HUES48 (cell line): ENCODE results near the gene APBA3.

Experiments used
- H3K27ac ChIP-seq: one replicate; pipeline ENCODE4 v1.7.0; 2013; ENCODE audit warnings: low read depth, low read length, inconsistent platforms
- H3K27me3 ChIP-seq: 2 replicates; pipeline ENCODE4 v1.6.1; 2013; ENCODE audit warnings: mild to moderate bottlenecking, low read length; ENCODE audit not compliant: control insufficient read depth, insufficient read depth
- H3K36me3 ChIP-seq: 2 replicates; pipeline ENCODE4 v1.6.1; 2013; ENCODE audit warnings: low read length; ENCODE audit not compliant: control insufficient read depth, insufficient read depth
- H3K4me1 ChIP-seq: 2 replicates; pipeline ENCODE4 v1.6.1; 2013; ENCODE audit warnings: mild to moderate bottlenecking, low read length; ENCODE audit not compliant: control insufficient read depth, insufficient read depth
- H3K4me3 ChIP-seq: 2 replicates; pipeline ENCODE4 v1.5.1; 2013; ENCODE audit warnings: mild to moderate bottlenecking, low read depth, low read length
- H3K9ac ChIP-seq: 2 replicates; pipeline ENCODE4 v1.6.1; 2013; ENCODE audit warnings: mild to moderate bottlenecking, low read depth, low read length, moderate library complexity
- H3K9me3 ChIP-seq: 2 replicates; pipeline ENCODE4 v1.6.1; 2013; ENCODE audit warnings: low read length; ENCODE audit not compliant: control insufficient read depth, insufficient read depth

The APBA3 gene

DNA sequence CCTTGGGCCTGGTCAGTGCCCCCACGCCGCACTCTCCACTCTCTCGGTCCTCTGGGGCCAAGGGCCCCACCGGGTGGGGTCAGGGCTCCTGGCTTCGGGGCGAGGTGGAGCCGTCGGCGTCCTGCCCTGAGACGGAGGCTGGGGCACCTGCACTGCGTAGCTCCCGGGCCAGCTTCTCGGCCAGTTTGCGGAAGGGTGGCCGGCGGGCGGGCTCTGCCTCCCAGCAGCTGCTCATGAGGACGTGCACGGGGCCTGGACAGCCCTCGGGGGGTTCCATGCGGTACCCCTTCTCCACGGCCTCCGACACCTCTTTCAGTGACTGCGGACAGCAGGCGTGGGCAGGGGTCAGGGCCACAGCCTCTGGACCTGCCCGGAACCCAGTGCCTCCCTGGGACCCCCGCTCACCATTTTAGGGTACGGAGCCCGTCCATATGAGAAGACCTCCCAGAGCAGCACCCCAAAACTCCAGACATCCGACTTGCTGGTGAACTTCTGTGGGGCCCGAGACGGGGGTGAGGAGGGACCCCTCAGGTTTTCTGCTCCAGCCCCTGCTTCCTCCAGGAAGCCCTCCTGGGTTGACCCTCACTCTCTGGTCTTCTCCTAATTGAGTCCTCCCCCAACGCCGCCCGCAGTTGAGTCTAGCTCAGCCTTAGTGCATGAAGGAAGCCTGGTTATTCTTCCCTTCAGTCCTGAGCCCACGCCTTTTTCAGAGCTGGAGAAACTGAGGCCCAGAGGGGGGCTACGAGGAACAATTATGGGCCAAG lies 16.8 kb upstream of the APBA3 start:
- H3K27ac ChIP-seq, result no peak overlapping the region
- H3K27me3 ChIP-seq, result no peaks in the 10 kb centered on the region
- H3K4me1 ChIP-seq, result no peaks in the 10 kb centered on the region
- no peak overlapping the region for H3K9ac ChIP-seq
- peaks cover 17% of the 10 kb centered on the region for H3K9me3 ChIP-seq
- H3K4me3 ChIP-seq, result no peak overlapping the region
- no peaks in the 10 kb centered on the region for H3K36me3 ChIP-seq

- no peaks in the 10 kb centered on the region for H3K4me1 ChIP-seq
- no peak overlapping the region for H3K27ac ChIP-seq
- no peak overlapping the region for H3K4me3 ChIP-seq
Measured at GRCh38 chr19:3776479-3777040, 15.1 kb upstream of the APBA3 start.

DNA sequence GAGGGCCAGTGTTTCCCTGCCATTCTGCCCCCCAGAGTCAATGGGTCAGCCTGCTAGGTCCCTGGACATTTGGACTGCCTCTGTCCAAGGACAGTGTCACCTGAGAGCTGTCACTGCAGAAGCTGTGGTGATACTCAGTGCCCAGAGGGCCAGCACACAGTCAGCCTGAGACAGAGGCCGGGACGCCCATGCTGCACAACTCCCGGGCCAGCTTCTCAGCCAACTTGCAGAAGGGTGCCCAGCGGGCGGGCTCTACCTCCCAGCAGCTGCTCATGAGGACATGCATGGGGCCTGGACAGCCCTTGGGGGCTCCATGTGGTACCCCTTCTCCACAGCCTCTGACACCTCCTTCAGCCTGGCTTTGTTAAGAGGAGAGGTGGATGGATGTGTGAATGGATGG lies 14.3 kb upstream of the APBA3 start:
- Histone ChIP-seq H3K4me1 (no peaks in the 10 kb centered on the region), H3K27me3 (no peaks in the 10 kb centered on the region), H3K9ac (no peak overlapping the region), H3K27ac (no peak overlapping the region), H3K36me3 (no peaks in the 10 kb centered on the region), H3K9me3 (peaks cover under 1% of the 10 kb centered on the region; the same call in 1 of the 2 replicates), H3K4me3 (no peak overlapping the region)

More at GRCh38 chr19:3776479-3777040, 15.1 kb upstream of the APBA3 start:
- H3K36me3 ChIP-seq, result no peaks in the 10 kb centered on the region
- H3K27me3 ChIP-seq, result no peaks in the 10 kb centered on the region
- H3K9me3 ChIP-seq, result peaks cover 8% of the 10 kb centered on the region
- H3K9ac ChIP-seq, result no peak overlapping the region

DNA sequence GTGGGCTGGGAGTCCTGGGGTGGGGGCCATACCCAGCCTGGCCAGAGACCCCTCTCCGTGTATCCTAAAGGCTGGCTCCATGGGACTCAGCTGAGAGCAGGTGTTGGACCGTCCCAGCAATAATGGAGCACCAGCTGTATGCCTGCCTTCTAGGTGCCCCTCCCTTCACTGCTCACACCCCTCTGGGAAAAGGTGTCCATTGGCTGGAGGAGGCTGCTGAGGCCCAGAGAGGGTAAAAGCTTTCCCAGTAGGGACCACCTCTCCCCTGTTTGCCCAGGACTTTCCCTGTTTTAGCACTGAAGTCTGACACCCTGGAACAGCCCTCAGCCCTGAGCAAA lies 13.9 kb upstream of the APBA3 start:
- no peaks in the 10 kb centered on the region for H3K9me3 ChIP-seq
- H3K27ac ChIP-seq, result no peak overlapping the region
- no peak overlapping the region for H3K9ac ChIP-seq

DNA sequence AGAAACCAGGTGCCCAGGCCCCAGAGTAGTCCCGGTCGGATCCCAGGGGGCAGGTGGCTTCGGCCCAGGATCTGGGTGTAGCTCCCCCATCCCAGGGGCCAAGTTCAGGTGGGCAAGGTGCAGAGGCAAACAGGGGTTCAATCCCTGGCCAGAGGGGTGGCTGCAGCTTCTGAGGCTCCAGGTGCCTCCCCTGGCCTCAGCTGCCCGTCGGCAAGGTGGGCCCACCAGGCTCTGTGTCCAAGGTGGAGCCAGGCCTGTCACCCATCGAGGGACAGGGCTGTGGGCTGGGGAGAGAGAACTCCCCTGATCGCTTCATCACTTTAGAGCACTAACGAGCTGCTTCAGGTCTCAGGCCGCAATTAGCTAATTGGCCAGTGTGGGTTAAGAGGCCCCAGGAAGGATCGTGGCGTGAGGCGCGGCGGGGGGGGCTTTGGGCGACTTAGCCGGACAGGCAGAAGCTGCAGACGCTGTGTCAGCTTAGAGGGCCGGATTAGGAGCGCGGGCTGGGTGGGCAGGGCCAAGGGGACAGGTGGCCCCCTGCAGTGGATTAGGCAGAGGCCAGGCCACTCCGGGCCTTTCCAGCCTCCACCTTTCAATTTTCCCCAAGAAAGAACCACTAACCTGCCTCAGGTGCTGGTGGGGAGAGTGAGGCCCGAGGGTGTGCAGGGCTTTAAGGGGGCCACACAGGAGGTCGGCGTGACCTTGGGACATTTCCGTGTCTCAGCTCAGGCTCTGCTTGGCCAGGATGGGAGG lies 13.3 kb upstream of the APBA3 start:
- Histone ChIP-seq H3K4me3 (no peak overlapping the region), H3K9me3 (no peaks in the 10 kb centered on the region), H3K4me1 (no peaks in the 10 kb centered on the region), H3K36me3 (no peaks in the 10 kb centered on the region), H3K27me3 (no peaks in the 10 kb centered on the region), H3K9ac (no peak overlapping the region), H3K27ac (no peak overlapping the region)

More for the DNA sequence above, 13.9 kb upstream of the APBA3 start:
- H3K4me3 ChIP-seq, result no peak overlapping the region
- H3K27me3 ChIP-seq, result no peaks in the 10 kb centered on the region
- H3K36me3 ChIP-seq, result no peaks in the 10 kb centered on the region
- no peaks in the 10 kb centered on the region for H3K4me1 ChIP-seq

DNA sequence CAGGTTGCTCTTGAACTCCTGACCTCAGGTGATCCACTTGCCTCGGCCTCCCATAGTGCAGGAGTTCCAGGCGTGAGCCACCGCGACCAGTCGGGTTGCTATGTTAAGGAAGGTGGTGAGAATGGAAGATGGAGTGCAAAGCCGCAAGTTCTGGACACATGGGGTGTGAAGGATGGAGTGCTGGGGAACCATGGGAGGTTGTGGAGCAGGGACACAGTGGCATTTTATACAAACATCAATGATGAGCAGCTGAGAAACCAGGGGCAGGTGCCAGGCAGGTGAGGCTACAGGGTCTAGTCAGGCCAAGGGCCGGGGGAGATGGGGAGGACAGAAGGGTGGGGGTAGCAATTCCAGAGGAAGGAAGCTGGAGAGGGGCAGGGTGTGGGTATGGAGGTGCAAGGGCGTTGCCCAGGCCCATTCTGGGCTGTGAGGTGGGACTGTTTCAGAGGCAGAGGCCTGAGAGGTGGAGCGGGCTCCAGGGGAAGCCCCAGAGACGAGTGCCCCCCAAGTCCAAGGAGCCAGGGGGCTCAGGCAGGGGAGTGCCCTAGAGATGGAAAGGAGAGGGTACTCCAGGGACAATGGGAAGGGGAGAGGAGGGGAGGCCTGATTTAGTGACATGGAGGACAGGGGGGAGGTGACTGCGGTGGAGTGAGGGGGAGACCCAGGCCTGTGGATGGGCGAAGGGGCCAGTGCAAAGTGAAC lies 12.5 kb upstream of the APBA3 start:
- Histone ChIP-seq H3K36me3 (no peaks in the 10 kb centered on the region), H3K27ac (no peak overlapping the region), H3K9me3 (no peaks in the 10 kb centered on the region), H3K4me1 (no peaks in the 10 kb centered on the region), H3K4me3 (no peak overlapping the region), H3K9ac (no peak overlapping the region), H3K27me3 (no peaks in the 10 kb centered on the region)

DNA sequence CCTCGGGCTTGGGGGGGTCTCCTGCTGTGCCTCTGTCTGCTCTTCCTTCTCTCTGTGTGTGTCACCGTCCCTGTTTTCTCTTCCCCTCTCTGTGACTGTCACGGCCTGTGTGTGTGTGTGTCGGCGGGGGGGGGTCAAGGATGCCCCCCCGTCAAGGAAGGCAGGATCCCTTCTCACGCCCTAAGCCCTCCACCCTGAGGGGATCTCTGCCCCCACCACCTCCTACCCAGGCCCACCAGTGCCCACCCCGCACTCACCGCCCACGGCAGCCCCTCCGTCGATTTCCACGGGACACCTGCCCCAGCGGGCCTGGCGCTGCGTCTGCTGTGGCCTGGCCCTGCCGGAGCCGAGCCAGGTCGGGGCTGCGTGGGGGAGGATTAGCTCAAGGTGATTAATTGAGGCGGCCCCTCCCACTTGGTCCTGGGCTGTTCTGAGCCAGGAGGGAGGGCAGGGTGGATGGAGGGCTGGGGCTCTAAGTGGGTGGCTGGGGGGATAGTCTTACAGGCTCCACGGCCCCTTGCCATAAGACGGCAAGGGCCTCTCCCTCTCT lies 10.5 kb upstream of the APBA3 start, which contains the start of gene RAX2:
TSS of gene RAX2 (minus strand) at position 323 of the 550 bp plus-strand sequence. CDS start 486 bp downstream, outside the sequence.
- no peaks in the 10 kb centered on the region for H3K27me3 ChIP-seq
- H3K9me3 ChIP-seq, result no peaks in the 10 kb centered on the region
- H3K4me3 ChIP-seq, result no peak within 1 kb of the TSS
- H3K27ac ChIP-seq, result no peak within 1 kb of the TSS
- H3K4me1 ChIP-seq, result no peaks in the 10 kb centered on the region
- H3K36me3 ChIP-seq, result peaks cover 6% of the 10 kb centered on the region; the same call in 1 of the 2 replicates
- no peak within 1 kb of the TSS for H3K9ac ChIP-seq

- H3K27ac ChIP-seq, result no peak overlapping the region
- H3K4me3 ChIP-seq, result no peak overlapping the region
- no peaks in the 10 kb centered on the region for H3K4me1 ChIP-seq
- H3K9me3 ChIP-seq, result no peaks in the 10 kb centered on the region
- H3K27me3 ChIP-seq, result no peaks in the 10 kb centered on the region
- H3K9ac ChIP-seq, result no peak overlapping the region
- peaks cover 12% of the 10 kb centered on the region; the same call in 1 of the 2 replicates for H3K36me3 ChIP-seq
Measured at GRCh38 chr19:3771000-3771905, 9.8 kb upstream of the APBA3 start.

- no peaks in the 10 kb centered on the region for H3K9me3 ChIP-seq
- H3K27me3 ChIP-seq, result no peaks in the 10 kb centered on the region
- H3K9ac ChIP-seq, result no peak overlapping the region
- H3K36me3 ChIP-seq, result peaks cover 13% of the 10 kb centered on the region; the same call in 1 of the 2 replicates
- no peaks in the 10 kb centered on the region for H3K4me1 ChIP-seq
- H3K4me3 ChIP-seq, result no peak overlapping the region
- no peak overlapping the region for H3K27ac ChIP-seq
Measured at GRCh38 chr19:3770136-3770999, 8.9 kb upstream of the APBA3 start.
